HL-60 (cell line): ENCODE measurements around the gene SNRPA1.

Experiments
- POLR2AphosphoS5 ChIP-seq: IDR thresholded peaks from 2 replicates; pipeline ENCODE4 v1.6.1; 2012; ENCODE audit warnings: low read depth
- SPI1 ChIP-seq: IDR thresholded peaks from 2 replicates; pipeline ENCODE4 v1.6.1; 2012; ENCODE audit warnings: low read depth, mild to moderate bottlenecking, borderline replicate concordance
- TF ChIP-seq, protein P1 (sequence below): IDR thresholded peaks from one replicate; pipeline ENCODE4 v1.5.1; 2011; ENCODE audit warnings: low read length, control low read depth, inconsistent platforms; ENCODE audit not compliant: insufficient read depth
- TF ChIP-seq, protein P2 (sequence below): IDR thresholded peaks from 2 replicates; pipeline ENCODE4 v1.6.1; 2012; ENCODE audit warnings: low read depth; ENCODE audit not compliant: insufficient replicate concordance

DNA sequence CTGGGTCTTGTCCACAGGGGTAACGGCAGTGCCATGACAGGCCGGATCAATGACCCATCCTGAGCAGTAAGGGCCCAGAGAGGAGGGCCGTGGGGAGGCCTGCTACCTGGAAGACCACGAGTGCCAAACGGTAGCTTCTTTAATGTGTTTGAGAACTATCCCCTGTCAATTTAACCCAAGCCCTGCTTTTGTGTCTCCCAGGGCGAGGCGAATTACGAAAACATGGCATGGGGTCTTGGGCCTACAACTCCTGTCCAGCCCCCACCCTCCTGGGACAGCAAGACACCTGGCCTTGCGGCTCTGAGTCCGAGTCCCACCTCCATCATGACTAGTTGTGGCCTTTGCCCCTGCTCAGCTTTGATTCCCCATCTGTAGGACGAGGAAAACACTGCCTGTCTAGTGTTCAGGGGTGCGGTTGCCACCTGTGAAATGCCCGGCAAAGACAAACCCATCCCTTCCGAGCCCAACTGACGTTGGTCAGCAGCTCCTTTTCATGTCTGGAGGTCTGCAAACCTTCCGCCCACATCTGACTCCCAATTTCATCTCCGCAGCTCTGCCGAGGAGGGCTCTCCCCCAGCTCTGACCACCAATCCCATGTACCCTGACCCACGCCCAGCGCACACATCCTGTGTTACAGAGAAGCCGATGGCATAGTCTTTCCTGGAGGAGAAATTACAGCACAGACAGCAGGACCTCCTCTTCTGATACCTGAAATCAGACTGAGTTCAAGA, 28.9 kb upstream of the SNRPA1 start:
- TF ChIP-seq POLR2AphosphoS5 (no peak), SPI1 (no peak)
- TF ChIP-seq, protein P1, sequence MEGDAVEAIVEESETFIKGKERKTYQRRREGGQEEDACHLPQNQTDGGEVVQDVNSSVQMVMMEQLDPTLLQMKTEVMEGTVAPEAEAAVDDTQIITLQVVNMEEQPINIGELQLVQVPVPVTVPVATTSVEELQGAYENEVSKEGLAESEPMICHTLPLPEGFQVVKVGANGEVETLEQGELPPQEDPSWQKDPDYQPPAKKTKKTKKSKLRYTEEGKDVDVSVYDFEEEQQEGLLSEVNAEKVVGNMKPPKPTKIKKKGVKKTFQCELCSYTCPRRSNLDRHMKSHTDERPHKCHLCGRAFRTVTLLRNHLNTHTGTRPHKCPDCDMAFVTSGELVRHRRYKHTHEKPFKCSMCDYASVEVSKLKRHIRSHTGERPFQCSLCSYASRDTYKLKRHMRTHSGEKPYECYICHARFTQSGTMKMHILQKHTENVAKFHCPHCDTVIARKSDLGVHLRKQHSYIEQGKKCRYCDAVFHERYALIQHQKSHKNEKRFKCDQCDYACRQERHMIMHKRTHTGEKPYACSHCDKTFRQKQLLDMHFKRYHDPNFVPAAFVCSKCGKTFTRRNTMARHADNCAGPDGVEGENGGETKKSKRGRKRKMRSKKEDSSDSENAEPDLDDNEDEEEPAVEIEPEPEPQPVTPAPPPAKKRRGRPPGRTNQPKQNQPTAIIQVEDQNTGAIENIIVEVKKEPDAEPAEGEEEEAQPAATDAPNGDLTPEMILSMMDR = no peak
- TF ChIP-seq, protein P2, sequence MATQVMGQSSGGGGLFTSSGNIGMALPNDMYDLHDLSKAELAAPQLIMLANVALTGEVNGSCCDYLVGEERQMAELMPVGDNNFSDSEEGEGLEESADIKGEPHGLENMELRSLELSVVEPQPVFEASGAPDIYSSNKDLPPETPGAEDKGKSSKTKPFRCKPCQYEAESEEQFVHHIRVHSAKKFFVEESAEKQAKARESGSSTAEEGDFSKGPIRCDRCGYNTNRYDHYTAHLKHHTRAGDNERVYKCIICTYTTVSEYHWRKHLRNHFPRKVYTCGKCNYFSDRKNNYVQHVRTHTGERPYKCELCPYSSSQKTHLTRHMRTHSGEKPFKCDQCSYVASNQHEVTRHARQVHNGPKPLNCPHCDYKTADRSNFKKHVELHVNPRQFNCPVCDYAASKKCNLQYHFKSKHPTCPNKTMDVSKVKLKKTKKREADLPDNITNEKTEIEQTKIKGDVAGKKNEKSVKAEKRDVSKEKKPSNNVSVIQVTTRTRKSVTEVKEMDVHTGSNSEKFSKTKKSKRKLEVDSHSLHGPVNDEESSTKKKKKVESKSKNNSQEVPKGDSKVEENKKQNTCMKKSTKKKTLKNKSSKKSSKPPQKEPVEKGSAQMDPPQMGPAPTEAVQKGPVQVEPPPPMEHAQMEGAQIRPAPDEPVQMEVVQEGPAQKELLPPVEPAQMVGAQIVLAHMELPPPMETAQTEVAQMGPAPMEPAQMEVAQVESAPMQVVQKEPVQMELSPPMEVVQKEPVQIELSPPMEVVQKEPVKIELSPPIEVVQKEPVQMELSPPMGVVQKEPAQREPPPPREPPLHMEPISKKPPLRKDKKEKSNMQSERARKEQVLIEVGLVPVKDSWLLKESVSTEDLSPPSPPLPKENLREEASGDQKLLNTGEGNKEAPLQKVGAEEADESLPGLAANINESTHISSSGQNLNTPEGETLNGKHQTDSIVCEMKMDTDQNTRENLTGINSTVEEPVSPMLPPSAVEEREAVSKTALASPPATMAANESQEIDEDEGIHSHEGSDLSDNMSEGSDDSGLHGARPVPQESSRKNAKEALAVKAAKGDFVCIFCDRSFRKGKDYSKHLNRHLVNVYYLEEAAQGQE = no peak
